CD4-positive, alpha-beta T cell treated with Interleukin-10 for 1 hour (primary cell): ENCODE results near the gene GNL1.
"Not testable (repeated sequence)": the region's sequence is repeated elsewhere in the genome, so short reads cannot be mapped to it uniquely, and the experiment has no call there.

Source experiments
- DNase-seq: peaks from one replicate; pipeline ENCODE4 v3.0.0-alpha.2; 2020

Gene GNL1

DNA sequence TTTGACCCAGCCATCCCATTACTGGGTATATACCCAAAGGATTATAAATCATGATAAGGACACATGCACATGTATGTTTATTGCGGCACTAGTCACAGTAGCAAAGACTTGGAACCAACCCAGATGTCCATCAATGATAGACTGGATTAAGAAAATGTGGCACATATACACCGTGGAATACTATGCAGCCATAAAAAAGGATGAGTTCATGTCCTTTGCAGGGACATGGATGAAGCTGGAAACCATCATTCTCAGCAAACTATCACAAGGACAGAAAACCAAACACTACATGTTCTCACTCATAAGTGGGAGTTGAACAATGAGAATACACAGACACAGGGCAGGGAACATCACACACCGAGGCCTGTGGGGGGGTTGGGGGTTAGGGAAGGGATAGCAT, 29.8 kb downstream of the GNL1 start:
- DNase-seq = not testable (repeated sequence)

DNA sequence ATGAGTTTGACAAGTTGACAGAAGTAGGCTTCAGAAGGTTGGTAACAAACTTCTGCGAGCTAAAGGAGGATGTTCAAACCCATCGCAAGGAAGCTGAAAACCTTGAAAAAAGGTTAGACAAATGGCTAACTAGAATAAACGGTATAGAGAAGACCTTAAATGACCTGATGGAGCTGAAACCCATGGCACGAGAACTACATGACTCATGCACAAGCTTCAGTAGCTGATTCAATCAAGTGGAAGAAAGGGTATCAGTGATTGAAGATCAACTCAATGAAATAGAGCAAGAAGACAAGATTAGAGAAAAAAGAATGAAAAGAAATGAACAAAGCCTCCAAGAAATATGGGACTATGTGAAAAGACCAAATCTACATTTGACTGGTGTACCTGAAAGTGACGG, 34.3 kb downstream of the GNL1 start:
- DNase-seq = not testable (repeated sequence)

DNA sequence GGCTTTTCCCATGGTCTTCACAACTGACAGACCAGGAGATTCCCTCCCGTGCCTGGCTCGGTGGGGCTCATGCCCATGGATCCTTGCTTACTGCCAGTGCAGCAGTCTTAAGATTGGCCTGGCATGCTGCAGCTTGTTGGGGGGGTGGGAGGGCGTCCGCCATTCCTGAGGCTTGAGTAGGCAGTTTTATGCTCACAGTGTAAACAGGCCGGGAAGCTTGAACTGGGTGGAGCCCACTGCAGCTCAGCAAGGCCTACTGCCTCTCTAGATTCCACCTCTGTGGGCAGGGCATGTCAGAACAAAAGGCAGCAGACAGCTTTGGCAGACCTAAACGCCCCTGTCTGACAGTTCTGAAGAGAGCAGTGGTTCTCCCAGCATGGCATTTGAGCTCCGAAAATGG, 35.2 kb downstream of the GNL1 start:
- not testable (repeated sequence) for DNase-seq

DNA sequence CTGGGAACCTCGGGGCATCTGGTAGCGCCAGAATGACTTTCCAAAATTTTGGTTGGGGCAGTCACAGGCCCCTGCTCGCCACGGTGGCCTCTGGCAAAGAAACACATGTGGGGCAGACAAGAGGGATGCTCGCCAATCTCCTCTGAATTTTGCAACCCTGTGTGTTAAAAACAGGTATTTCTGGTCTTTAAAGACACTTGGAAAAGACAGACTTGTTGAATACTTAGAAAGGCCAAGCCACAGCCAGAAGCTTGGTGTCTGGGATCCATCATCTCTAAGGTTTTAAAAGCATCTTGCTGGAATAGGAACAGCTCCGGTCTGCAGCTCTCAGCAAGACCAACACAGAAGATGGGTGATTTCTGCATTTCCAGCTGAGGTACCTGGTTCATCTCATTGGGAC, 35.8 kb downstream of the GNL1 start:
- no peak for DNase-seq

DNA sequence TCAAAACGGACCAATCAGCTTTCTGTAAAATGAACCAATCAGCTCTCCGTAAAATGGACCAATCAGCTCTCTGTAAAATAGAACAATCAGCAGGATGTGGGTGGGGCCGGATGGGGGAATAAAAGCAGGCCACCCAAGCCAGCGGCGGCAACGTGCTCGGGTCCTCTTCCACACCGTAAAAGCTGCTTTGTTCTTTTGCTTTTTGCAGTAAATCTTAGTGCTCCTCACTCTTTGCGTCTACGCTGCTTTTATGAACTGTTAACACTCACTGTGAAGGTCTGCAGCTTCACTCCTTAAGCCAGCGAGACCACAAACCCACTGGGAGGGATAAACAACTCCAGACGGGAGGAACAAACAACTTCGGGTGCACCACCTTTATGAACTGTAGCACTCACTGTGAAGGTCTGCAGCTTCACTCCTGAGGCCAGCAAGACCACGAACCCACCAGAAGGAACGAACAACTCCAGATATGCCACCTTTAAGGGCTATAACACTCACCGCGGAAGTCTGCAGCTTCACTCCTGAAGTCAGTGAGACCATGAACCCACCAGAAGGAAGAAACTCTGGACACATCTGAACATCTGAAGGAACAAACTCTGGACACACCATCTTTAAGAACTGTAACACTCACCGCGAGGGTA, 37.7 kb downstream of the GNL1 start:
- peak; percentile 46 for DNase-seq

DNA sequence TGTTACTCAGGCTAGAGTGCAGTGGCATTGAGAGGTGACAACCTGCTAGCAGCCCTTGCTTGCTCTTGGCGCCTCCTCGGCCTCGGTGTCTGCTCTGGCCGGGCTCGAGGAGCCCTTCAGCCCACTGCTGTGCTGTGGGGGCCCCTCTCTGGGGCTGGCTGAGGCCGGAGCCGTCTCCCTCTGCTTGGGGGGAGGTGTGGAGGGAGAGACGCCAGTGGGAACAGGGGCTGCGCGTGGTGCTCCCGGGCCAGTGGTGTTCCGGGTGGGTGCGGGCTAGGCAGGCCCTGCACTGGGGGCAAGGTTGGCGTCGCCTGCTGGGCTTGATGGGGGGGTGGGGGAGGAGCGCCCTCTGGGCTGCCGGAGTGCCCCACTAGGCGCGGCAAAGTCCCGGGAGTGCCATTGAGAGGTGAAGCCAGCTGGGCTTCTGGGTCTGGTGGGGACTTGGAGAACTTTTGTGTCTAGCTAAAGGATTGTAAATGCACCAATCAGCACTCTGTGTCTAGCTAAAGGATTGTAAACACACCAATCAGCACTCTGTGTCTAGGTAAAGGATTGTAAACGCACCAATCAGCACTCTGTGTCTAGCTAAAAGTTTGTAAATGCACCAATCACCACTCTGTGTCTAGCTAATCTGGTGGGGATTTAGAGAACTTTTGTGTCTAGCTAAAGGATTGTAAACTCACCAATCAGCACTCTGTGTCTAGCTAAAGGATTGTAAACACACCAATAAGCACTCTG, 38.4 kb downstream of the GNL1 start:
- not testable (repeated sequence) for DNase-seq

DNA sequence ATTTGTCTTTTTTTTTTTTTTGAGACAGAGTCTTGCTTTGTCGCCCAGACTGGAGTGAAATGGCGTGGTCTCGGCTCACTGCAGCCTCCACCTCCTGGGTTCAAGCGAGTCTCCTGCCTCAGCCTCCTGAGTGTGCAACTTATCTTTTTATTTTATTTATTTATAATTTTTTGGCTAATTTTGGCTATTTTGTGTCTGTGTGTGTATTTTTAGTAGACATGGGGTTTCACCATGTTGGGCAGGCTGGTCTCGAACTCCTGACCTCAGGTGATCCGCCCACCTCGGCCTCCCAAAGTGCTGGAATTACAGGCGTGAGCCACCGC, 39.6 kb downstream of the GNL1 start:
- DNase-seq = not testable (repeated sequence)

DNA sequence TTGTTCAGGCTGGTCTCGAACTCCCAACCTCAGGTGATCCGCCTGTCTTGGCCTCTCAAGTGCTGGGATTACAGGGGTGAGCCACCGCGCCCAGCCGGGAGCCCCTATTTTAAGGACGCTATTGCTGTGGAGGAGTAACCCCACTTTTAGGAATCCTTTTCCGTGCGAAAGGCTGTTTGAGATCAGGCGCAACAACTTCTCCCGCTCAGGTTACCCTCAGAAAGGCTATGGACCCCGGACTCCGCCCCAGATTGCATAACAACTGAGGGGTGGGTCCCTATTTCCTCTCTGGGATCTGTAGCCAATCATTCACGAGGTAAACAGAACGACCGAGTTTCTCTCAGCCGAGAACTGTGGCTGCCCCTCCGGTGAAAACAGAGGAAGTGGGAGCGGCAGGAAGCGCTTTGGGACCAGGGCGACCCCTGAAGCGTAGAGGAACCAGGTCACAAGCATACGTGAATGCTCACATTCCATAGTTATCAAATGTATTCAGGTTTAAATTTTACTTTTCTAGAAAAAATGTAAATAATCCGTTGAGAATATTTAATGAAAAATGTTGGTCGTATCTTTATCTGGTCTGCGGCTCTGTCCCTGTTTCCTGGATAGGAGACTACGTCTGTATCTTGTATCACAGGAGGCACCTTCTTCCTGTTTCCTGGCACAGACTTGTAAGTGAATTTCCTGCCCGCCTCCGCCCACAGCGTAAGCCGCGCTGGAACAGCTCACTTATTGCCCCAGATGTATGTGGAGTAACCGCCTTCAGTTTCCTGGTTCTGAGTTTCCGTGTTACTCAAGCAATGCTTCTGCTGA, 40.1 kb downstream of the GNL1 start:
- DNase-seq = peak; percentile 94

DNA sequence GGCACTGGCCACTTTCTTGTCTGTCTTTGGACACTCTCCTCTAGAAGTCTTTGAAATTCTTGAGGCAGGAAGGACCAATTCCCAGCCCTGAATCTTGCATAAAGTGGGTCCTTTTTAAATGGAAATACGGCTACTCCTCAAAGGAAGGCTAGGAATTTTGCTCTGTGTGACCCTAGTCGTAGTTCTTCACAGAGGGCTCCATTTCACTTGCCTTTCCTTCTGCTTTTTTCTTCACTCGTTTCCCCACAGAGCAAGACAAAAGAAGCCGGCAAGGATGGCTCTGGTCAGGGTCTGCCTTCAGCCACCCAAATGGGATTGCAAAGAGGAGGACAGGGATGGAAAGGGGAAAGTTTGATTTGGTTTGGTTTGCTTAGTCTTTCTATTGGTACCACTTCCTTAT, 41.2 kb downstream of the GNL1 start:
- DNase-seq = no peak

DNA sequence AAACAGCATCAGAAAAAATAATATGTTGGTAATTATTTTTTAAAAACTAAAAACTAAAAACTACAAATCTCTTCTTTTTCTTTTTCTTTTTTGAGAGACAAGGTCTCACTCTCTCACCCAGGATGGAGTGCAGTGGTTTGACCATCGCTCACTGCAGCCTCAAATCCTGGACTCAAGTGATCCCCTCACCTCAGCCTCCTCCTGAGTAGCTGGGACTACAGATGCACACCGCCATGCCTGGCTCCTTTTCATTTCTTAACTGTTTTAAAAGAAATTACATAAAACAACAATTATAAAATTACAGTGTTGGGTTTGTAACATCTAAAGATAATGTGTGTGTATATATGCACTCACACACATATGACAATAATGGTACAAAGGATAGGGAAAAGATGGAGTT, 42.8 kb downstream of the GNL1 start:
- DNase-seq = no peak

DNA sequence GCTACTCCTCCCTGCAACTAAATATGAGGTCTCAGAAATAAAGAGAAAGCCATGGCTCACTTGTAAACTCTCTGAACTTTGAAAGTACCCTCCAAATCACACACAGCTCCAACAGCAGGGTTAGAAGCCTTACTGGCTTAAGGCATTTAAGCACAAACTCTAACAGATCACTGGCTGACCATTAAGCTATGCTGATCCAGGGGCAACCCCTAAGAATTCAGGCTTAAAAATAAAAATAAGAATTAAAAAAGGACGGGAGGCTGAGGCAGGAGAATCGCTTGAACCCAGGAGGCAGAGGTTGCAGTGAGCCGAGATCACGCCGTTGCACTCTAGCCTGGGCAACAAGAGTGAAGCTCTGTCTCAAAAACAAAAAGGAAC, 45.1 kb downstream of the GNL1 start:
- DNase-seq = no peak

DNA sequence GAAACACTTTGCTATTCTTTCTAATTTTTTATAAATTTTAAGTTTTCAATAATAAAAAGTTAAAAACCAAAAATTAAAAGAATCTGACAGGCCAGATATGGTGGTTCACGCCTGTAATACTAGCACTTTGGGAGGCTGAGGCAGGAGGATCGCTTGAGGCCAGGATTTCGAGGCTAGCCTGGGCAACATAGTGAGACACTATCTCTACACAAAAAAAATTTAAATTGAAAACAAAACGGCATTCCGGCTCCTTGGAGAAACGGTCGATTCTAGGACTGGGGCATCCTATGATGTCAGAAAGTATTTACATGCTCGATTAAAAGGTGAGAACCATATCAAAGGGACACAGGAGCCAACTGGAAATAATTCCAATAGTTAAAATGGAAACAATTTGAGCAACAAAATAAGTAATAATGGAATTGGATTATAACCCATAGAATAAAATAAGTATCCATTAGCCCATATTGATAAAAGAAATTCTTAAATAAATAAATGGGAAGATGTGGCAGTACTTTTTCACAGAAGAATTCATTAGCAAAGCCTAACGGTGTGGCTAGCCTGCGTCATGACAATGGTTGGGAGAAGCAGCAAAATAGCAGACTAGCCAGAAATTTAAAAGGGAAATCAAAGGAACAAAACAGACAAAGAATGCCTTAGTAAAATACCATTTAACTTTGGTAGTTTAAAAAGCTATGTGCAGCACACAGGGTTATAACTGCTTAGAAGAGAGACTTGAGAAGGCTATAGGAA, 45.7 kb downstream of the GNL1 start:
- no peak for DNase-seq

DNA sequence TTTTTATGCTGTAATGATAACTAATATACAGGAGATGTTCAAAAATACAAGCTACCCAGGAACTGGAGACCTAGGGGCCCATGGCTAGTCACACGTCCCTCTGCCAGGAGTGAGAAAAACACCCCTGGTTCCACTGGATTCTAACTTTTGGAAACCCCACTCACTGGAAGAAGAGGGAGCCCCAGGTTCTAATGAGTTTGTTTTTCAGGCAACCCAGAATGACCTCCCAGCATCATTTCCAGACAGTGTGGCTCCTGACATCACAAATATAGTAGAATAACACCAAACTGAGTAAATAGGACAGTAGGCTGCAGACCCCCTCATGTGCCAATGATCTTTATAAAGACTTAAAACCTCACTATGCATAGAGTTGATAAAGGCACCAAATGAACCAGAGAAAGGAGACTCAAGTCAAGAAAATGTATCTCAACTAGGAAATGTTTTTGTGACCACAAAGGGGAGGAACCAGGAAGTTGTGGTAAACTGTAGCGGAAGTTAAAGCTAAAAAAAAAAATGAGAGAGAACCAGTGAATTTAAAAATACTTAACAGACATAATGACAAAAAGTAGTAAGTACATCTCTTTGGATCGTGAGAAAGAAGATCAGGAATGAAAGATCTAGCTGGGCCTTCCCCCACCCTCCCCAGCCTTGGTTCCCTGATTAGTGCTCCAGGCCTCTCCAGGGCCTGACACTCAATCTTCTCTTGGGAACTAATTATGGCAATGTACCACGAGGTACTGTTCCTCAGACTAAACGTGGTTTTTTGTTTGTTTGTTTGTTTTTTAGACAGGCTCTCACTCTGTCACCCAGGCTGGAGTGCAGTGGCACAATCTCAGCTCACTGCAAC, 47.2 kb downstream of the GNL1 start:
- DNase-seq = peak; percentile 78

DNA sequence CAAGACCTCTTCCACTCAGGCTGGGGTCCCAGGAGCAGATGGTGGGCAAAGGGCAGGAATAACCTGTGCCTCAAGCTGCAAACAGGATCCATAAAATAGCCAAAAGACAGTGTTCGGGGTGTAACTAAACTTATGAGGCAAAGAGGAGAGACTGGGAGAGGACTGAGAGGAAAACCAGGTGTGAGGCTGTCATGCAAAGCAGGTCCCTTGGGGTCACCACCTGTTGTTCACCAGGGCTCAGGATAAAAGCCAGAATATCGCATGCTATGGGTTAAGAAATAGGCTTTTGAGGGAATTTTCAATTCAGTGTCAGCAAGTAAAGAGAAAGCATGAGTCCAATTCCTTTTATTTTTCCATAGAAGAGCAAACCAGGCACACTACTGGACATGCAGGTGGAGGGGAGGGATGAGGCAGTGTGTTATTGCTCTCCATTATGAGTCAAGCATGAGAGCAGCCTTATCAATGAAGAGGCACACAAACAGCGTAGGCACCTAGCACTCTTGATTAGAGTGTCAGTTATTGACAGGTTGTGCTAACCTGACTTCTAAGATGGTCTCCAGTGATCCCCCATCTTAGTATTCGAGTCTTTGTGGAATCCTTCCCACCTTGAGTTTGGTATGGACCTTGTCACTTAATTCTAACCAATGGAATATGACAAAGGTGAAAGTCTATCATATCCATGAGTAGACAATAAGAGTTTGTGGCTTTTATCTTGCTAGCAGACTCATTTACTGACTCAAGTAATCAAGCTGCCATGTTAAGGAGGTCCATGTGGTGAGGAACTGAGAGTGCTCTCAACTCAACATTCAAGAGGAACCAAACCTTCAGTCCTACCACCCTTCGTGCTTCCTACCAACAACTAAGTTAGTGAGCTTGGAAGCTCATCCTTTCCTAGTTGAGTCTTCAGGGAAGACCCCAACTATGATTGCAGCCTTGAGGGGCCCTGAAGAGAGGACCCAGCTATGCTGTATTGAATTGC, 48.2 kb downstream of the GNL1 start:
- no peak for DNase-seq

DNA sequence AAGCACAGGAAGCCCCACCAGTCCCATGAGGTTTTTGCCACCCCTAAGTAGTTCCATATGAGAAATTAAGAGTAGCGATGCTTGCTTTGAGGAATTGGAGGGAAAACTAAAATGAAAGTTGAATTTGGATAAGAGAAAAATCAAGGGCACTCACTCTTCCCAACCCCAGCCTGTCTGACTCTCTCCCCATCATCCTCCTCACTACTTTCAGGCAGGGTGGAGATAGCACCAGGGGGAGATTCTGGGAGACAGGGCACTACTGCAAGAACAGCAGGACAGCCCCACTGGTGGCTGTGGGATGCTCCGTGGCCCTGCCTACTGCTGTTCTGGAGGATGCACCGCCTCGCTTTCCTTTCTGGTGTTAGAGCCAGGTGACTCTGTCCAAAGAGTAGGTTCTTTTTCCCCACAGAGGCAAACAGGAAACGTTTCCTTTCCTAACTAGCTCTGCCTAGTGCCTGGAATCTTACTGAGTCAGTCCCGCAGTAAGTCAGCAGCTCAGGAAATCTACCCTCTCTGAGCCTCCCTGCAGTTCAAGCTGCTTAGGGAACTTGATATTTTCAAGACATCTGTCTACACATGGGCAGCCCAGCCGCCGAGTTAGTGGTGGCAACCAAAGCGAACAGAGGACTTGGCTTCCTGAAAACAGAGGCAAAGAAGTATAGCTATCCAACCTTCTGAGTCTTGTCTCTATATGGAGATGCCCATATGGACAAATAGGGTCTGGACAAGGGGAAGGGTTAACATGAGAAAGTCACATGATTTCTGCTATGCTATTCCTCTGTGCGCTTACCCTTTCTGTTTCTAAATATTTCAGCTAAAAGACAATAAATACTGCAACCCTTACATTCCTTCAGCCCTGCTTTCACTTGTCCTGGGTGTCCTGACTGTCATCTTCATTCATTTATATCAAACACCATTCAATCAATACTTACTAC, 55.6 kb downstream of the GNL1 start:
- no peak for DNase-seq

DNA sequence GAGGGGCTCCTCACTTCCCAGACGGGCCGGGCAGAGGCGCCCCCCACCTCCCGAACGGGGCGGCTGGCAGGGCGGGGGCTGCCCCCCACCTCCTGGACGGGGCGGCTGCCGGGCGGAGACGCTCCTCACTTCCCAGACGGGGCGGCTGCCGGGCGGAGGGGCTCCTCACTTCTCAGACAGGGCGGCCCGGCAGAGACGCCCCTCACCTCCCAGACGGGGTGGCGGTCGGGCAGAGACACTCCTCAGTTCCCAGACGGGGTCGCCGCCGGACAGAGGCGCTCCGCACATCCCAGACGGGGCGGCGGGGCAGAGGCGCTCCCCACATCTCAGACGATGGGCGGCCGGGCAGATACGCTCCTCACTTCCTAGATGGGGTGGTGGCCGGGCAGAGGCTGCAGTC, 57.6 kb downstream of the GNL1 start:
- DNase-seq = not testable (repeated sequence)

DNA sequence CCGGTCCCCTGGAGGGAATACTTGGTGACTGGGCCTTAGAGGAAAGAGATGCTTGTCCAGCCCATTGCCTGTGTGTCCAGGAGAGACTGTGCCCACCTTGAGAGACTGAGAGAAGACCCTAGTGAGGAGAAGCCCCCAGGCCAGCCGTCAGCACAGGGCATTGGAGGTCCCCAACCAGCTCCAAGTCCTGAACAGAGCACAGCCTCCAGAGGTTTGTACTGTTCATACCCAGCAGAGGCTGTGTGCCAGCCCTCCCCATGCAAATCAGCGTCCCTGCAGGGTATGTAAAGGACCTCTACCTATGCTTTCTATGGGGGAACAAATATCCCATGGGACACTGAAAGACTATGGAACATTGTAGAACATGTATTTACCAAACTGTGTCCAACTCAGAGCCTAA, 58.6 kb downstream of the GNL1 start:
- DNase-seq = no peak

DNA sequence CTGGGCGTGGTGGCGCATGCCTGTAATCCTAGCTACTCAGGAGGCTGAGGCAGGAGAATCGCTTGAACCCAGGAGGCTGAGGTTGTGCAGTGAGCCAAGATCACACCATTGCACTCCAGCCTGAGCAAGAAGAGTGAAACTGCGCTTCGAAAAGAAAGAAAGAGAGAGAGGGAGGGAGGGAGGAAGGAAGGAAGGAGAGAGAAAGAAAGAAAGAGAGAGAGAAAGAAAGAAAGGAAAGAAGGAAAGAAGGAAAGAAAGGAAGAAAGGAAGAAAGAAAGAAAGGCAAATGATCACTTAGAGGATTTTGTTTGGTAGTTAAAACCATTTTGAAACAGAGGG, 59.1 kb downstream of the GNL1 start:
- not testable (repeated sequence) for DNase-seq

DNA sequence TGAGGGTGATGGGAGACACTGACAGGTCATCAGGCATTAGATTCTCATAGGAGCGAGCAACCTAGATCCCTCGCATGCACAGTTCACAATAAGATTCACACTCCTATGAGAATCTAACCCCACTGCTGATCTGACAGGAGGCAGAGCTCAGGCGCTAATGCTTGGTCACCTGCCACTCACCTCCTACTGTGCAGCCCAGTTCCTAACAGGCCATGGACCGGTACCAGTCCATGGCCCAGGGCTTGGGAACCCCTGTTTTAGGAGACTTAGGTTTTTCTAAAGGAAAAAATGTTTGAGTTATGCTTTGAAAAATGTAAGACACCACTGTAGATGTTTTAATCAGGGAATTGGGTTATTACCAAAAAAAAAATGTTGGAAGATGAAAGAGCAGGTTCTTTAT, 60.3 kb downstream of the GNL1 start:
- DNase-seq = peak; percentile 25

DNA sequence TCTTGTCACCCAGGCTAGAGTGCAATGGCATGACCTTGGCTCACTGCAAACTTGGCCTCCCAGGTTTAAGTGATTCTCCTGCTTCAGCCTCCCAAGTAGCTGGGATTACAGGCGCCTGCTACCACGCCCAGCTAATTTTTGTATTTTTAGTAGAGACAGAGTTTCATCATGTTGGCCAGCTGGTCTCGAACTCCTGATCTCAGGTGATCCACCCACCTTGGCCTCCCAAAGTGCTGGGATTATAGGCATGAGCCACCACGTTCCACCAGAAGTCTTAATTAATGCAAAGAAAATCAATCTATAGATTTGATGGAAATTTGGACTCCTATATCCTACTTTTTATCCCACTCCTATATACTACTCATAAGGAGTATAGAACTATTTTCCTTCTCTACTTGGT, 61.2 kb downstream of the GNL1 start:
- peak; percentile 38 for DNase-seq
